GM19452 (cell line): Measurements from ENCODE around the gene CFAP100.

Source experiments
- ATAC-seq: cut with Tn5 transposase; IDR thresholded peaks from one replicate; pipeline ENCODE4 v1.9.1; 2021; ENCODE audit not compliant: unreplicated experiment

CFAP100 gene

GRCh38 chr3:126356373-126357264 lies 38.1 kb upstream of the CFAP100 start:
- ATAC-seq: no peak

- ATAC-seq: peak; percentile 86
Measured at GRCh38 chr3:126357295-126358037, 37.2 kb upstream of the CFAP100 start, which contains the start of gene KLF15. TSS of gene KLF15 (minus strand) at chr3:126357408. CDS start at chr3:126352922, 4,486 bp downstream.

- no peak for ATAC-seq
Measured at GRCh38 chr3:126358038-126358815, 36.5 kb upstream of the CFAP100 start.

- ATAC-seq: no peak
Measured at GRCh38 chr3:126358816-126359181, 35.9 kb upstream of the CFAP100 start.

GRCh38 chr3:126360046-126360713 lies 34.5 kb upstream of the CFAP100 start:
- ATAC-seq: no peak

GRCh38 chr3:126360714-126361060 lies 34.0 kb upstream of the CFAP100 start:
- ATAC-seq: no peak

- ATAC-seq: no peak
Measured at GRCh38 chr3:126361211-126361610, 33.5 kb upstream of the CFAP100 start.

- ATAC-seq: no peak
Measured at GRCh38 chr3:126364130-126364695, 30.5 kb upstream of the CFAP100 start.

GRCh38 chr3:126364731-126365301 lies 29.9 kb upstream of the CFAP100 start:
- ATAC-seq: no peak

- no peak for ATAC-seq
Measured at GRCh38 chr3:126365351-126366277, 29.1 kb upstream of the CFAP100 start.

GRCh38 chr3:126367316-126367805 lies 27.3 kb upstream of the CFAP100 start:
- no peak for ATAC-seq

GRCh38 chr3:126369490-126369889 lies 25.2 kb upstream of the CFAP100 start:
- no peak for ATAC-seq

GRCh38 chr3:126370055-126370454 lies 24.7 kb upstream of the CFAP100 start:
- ATAC-seq: no peak

GRCh38 chr3:126370606-126371005 lies 24.1 kb upstream of the CFAP100 start:
- no peak for ATAC-seq

GRCh38 chr3:126371096-126371705 lies 23.5 kb upstream of the CFAP100 start:
- ATAC-seq: no peak

- no peak for ATAC-seq
Measured at GRCh38 chr3:126372413-126373145, 22.1 kb upstream of the CFAP100 start.

GRCh38 chr3:126373146-126373613 lies 21.5 kb upstream of the CFAP100 start:
- ATAC-seq: no peak
